ENCODE data around the gene STAG3. TPM values are rescaled to one million over a fixed set of nuclear protein-coding genes. Genes with fewer than 3 reads are reported as not detected.

STAG3 gene
- total RNA-seq, 1 donor from 2014 or later: 1.9 TPM

- Mint-ChIP-seq H3K36me3 (ENCODE audit: low read depth) (peaks cover 7% of the 10 kb centered on the region), H3K4me3 (peak overlapping the region; percentile 97), H3K27ac (ENCODE audit: unreplicated experiment) (peak overlapping the region; percentile 30), H3K4me1 (peaks cover 25% of the 10 kb centered on the region), H3K27me3 (ENCODE audit: low read depth) (no peaks in the 10 kb centered on the region), H3K9me3 (no peaks in the 10 kb centered on the region)
- TF ChIP-seq CTCF (conservative IDR thresholded peaks at IDR 0.05): no peak
- no peak for DNase-seq (ENCODE audit: low read depth, low spot score)
Measured at GRCh38 chr7:100148225-100148558, 29.5 kb upstream of the STAG3 start.

GRCh38 chr7:100148559-100149328 is 29.0 kb upstream of the STAG3 start, which contains the start of gene LAMTOR4:
Gene LAMTOR4, plus strand, starts transcription at chr7:100148918. Its CDS starts 55 bp downstream, at chr7:100148973.
- TF ChIP-seq CTCF (conservative IDR thresholded peaks at IDR 0.05): no peak
- DNase-seq (ENCODE audit: low read depth, low spot score): peak; percentile 93
- Mint-ChIP-seq H3K4me3 (peak within 1 kb of the TSS; percentile 97), H3K27ac (ENCODE audit: unreplicated experiment) (peak within 1 kb of the TSS; percentile 89), H3K27me3 (ENCODE audit: low read depth) (no peaks in the 10 kb centered on the region), H3K36me3 (ENCODE audit: low read depth) (peaks cover 7% of the 10 kb centered on the region), H3K4me1 (peaks cover 25% of the 10 kb centered on the region), H3K9me3 (no peaks in the 10 kb centered on the region)

GRCh38 chr7:100152404-100152803 is 25.3 kb upstream of the STAG3 start:
- Mint-ChIP-seq H3K27me3 (ENCODE audit: low read depth) (no peaks in the 10 kb centered on the region), H3K4me1 (peaks cover 35% of the 10 kb centered on the region), H3K27ac (ENCODE audit: unreplicated experiment) (no peak overlapping the region), H3K9me3 (no peaks in the 10 kb centered on the region), H3K4me3 (peak overlapping the region; percentile 36), H3K36me3 (ENCODE audit: low read depth) (peaks cover 7% of the 10 kb centered on the region)
- no peak for DNase-seq (ENCODE audit: low read depth, low spot score)
- no peak for TF ChIP-seq CTCF (conservative IDR thresholded peaks at IDR 0.05)

- no peak for DNase-seq (ENCODE audit: low read depth, low spot score)
- no peak for TF ChIP-seq CTCF (conservative IDR thresholded peaks at IDR 0.05)
- peak overlapping the region; percentile 47 for H3K4me3 Mint-ChIP-seq
- H3K9me3 Mint-ChIP-seq: no peaks in the 10 kb centered on the region
- peaks cover 40% of the 10 kb centered on the region for H3K4me1 Mint-ChIP-seq
- no peaks in the 10 kb centered on the region for H3K27me3 Mint-ChIP-seq (ENCODE audit: low read depth)
- peaks cover 7% of the 10 kb centered on the region for H3K36me3 Mint-ChIP-seq (ENCODE audit: low read depth)
- no peak overlapping the region for H3K27ac Mint-ChIP-seq (ENCODE audit: unreplicated experiment)
Measured at GRCh38 chr7:100152937-100153666, 24.6 kb upstream of the STAG3 start.

- H3K27ac Mint-ChIP-seq (ENCODE audit: unreplicated experiment): no peak overlapping the region
- no peak for TF ChIP-seq CTCF (conservative IDR thresholded peaks at IDR 0.05)
- no peaks in the 10 kb centered on the region for H3K27me3 Mint-ChIP-seq (ENCODE audit: low read depth)
- peaks cover 7% of the 10 kb centered on the region for H3K36me3 Mint-ChIP-seq (ENCODE audit: low read depth)
- H3K9me3 Mint-ChIP-seq: no peaks in the 10 kb centered on the region
- peaks cover 35% of the 10 kb centered on the region for H3K4me1 Mint-ChIP-seq
- peak overlapping the region; percentile 69 for H3K4me3 Mint-ChIP-seq
- no peak for DNase-seq (ENCODE audit: low read depth, low spot score)
Measured at GRCh38 chr7:100153708-100154535, 23.8 kb upstream of the STAG3 start.

All from neural crest cell (in vitro differentiated cells).